B cell (primary cell): ENCODE results near the gene ZNF808.

Experiments
- EZH2 ChIP-seq: IDR thresholded peaks from 2 replicates; pipeline ENCODE4 v1.6.1; 2012; ENCODE audit warnings: borderline replicate concordance, low read depth, mild to moderate bottlenecking, moderate library complexity, low read length; ENCODE audit not compliant: insufficient read depth, poor library complexity, severe bottlenecking
- TF ChIP-seq, protein P1 (sequence below): fragments of 200-600 bp; IDR thresholded peaks from one replicate; pipeline ENCODE4 v1.8.0; 2022; ENCODE audit warnings: antibody characterized with exemption, mild to moderate bottlenecking

GRCh38 chr19:52494518-52494917, 33.0 kb upstream of the ZNF808 start:
- TF ChIP-seq, protein P1, sequence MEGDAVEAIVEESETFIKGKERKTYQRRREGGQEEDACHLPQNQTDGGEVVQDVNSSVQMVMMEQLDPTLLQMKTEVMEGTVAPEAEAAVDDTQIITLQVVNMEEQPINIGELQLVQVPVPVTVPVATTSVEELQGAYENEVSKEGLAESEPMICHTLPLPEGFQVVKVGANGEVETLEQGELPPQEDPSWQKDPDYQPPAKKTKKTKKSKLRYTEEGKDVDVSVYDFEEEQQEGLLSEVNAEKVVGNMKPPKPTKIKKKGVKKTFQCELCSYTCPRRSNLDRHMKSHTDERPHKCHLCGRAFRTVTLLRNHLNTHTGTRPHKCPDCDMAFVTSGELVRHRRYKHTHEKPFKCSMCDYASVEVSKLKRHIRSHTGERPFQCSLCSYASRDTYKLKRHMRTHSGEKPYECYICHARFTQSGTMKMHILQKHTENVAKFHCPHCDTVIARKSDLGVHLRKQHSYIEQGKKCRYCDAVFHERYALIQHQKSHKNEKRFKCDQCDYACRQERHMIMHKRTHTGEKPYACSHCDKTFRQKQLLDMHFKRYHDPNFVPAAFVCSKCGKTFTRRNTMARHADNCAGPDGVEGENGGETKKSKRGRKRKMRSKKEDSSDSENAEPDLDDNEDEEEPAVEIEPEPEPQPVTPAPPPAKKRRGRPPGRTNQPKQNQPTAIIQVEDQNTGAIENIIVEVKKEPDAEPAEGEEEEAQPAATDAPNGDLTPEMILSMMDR = no peak
- TF ChIP-seq EZH2 = no peak
